IMR-90 (cell line): ENCODE measurements around the gene HYCC1. TPM values are rescaled to one million over a fixed set of nuclear protein-coding genes. Genes with fewer than 3 reads are reported as not detected.

Experiments used
- ATAC-seq: fragments of 200-7000 bp; cut with Tn5 transposase; 2 replicates; pipeline ENCODE4 v1.9.1; 2020; ENCODE audit warnings: low read depth, mild to moderate bottlenecking, moderate library complexity
- BruUV-seq: library from RNA; stranded (reverse); fragments of 400-500 nt; replicated peaks from 2 replicates; lab custom pipeline; 2021; lab: Mats Ljungman, UMichigan
- CTCF ChIA-PET: fragments of 300-600 bp; formaldehyde crosslinking; extraction: SDS; loops from one replicate; lab custom pipeline; 2021; ENCODE audit warnings: antibody characterized with exemption; lab: Yijun Ruan, JAX
- POLR2A ChIA-PET: fragments of 300-600 bp; sonication (Branson Sonifier 250); formaldehyde crosslinking; loops from one replicate; lab custom pipeline; 2022; ENCODE audit warnings: antibody characterized with exemption; ENCODE audit not compliant: unreplicated experiment; lab: Charles Lee
- DNase-seq: peaks from one replicate; pipeline ENCODE4 v3.0.0; 2013
- H2AFZ ChIP-seq: replicated peaks from 2 replicates; pipeline ENCODE3; 2013; ENCODE audit warnings: low read length, mild to moderate bottlenecking; ENCODE audit not compliant: poor library complexity
- H2AK5ac ChIP-seq: 2 replicates; pipeline ENCODE4 v1.6.1; 2013; ENCODE audit warnings: low read depth, low read length, inconsistent platforms
- H2AK9ac ChIP-seq: replicated peaks from 2 replicates; pipeline ENCODE3; 2013; ENCODE audit warnings: mild to moderate bottlenecking, low read depth, low read length, moderate library complexity; ENCODE audit not compliant: poor library complexity
- H2BK120ac ChIP-seq: 2 replicates; pipeline ENCODE4 v1.6.1; 2013; ENCODE audit warnings: low read depth, low read length, inconsistent platforms
- H2BK15ac ChIP-seq: 3 replicates; pipeline ENCODE4 v1.6.1; 2013; ENCODE audit warnings: low read depth, low read length, inconsistent platforms
- H2BK20ac ChIP-seq: 2 replicates; pipeline ENCODE4 v1.6.1; 2013; ENCODE audit warnings: low read depth, mild to moderate bottlenecking, inconsistent platforms, low read length, moderate library complexity
- H2BK5ac ChIP-seq: 2 replicates; pipeline ENCODE4 v1.6.1; 2013; ENCODE audit warnings: mild to moderate bottlenecking, low read depth, low read length, inconsistent platforms; ENCODE audit not compliant: poor library complexity, severe bottlenecking
- H3K14ac ChIP-seq: replicated peaks from 2 replicates; pipeline ENCODE4 v1.6.1; 2013; ENCODE audit warnings: low read depth, low read length, inconsistent platforms
- H3K18ac ChIP-seq: 2 replicates; pipeline ENCODE4 v1.6.1; 2013; ENCODE audit warnings: low read depth, low read length, control low read depth
- H3K23ac ChIP-seq: 2 replicates; pipeline ENCODE4 v1.6.1; 2013; ENCODE audit warnings: low read depth, low read length, inconsistent platforms
- H3K27ac ChIP-seq: 2 replicates; pipeline ENCODE4 v1.5.1; 2013; ENCODE audit warnings: mild to moderate bottlenecking, control low read depth, low read length; ENCODE audit not compliant: insufficient read depth
- H3K27me3 ChIP-seq: 2 replicates; pipeline ENCODE4 v1.6.1; 2013; ENCODE audit warnings: low read length; ENCODE audit not compliant: control insufficient read depth, insufficient read depth
- H3K36me3 ChIP-seq: 2 replicates; pipeline ENCODE4 v1.6.1; 2013; ENCODE audit warnings: low read length, mixed read lengths; ENCODE audit not compliant: control insufficient read depth, insufficient read depth
- H3K4ac ChIP-seq: 2 replicates; pipeline ENCODE4 v1.6.1; 2013; ENCODE audit warnings: low read depth, low read length, inconsistent platforms
- H3K4me1 ChIP-seq: 2 replicates; pipeline ENCODE4 v1.6.1; 2013; ENCODE audit warnings: low read length, mixed read lengths; ENCODE audit not compliant: control insufficient read depth, insufficient read depth
- H3K4me2 ChIP-seq: 2 replicates; pipeline ENCODE4 v1.6.1; 2013; ENCODE audit warnings: low read depth, mild to moderate bottlenecking, control low read depth, low read length, moderate library complexity
- H3K4me3 ChIP-seq: 2 replicates; pipeline ENCODE4 v1.5.1; 2013; ENCODE audit warnings: low read depth, mild to moderate bottlenecking, control low read depth, low read length, moderate library complexity; ENCODE audit not compliant: insufficient read depth
- H3K56ac ChIP-seq: 2 replicates; pipeline ENCODE4 v1.6.1; 2013; ENCODE audit warnings: low read length, inconsistent platforms; ENCODE audit not compliant: insufficient read depth; ENCODE audit errors: extremely low read depth
- H3K79me1 ChIP-seq, 2 experiments: 2 replicates each; pipeline ENCODE4 v1.6.1; 2013; ENCODE audit warnings: low read length in 2 of 2, inconsistent platforms in 1 of 2, low read depth in 1 of 2
- H3K9ac ChIP-seq: 2 replicates; pipeline ENCODE4 v1.6.1; 2013; ENCODE audit warnings: low read depth, low read length, control low read depth
- H3K9me1 ChIP-seq: 2 replicates; pipeline ENCODE4 v1.6.1; 2013; ENCODE audit warnings: low read length, inconsistent platforms; ENCODE audit not compliant: insufficient read depth
- H3K9me3 ChIP-seq: 2 replicates; pipeline ENCODE4 v1.6.1; 2013; ENCODE audit warnings: low read length; ENCODE audit not compliant: control insufficient read depth, insufficient read depth
- H4K20me1 ChIP-seq: 2 replicates; pipeline ENCODE4 v1.6.1; 2013; ENCODE audit warnings: low read length, inconsistent platforms; ENCODE audit not compliant: insufficient read depth
- H4K5ac ChIP-seq: 2 replicates; pipeline ENCODE4 v1.6.1; 2013; ENCODE audit warnings: mild to moderate bottlenecking, low read depth, low read length, control low read depth
- H4K8ac ChIP-seq, 2 experiments: 2 replicates each; pipeline ENCODE4 v1.6.1; 2013; ENCODE audit warnings: low read depth in 2 of 2, low read length in 2 of 2, control low read depth in 1 of 2, inconsistent platforms in 1 of 2
- H4K91ac ChIP-seq: 2 replicates; pipeline ENCODE4 v1.6.1; 2013; ENCODE audit warnings: low read depth, low read length, inconsistent platforms; ENCODE audit not compliant: insufficient read depth
- CEBPB ChIP-seq: IDR thresholded peaks from 2 replicates; pipeline ENCODE4 v1.6.1; 2012; ENCODE audit warnings: low read depth, low read length, improper control_type of control experiment
- CHD1 ChIP-seq: IDR thresholded peaks from 2 replicates; pipeline ENCODE4 v1.6.1; 2012; ENCODE audit warnings: low read depth, low read length, improper control_type of control experiment
- FOS ChIP-seq: fragments of 150-350 bp; IDR thresholded peaks from 2 replicates; pipeline ENCODE4 v1.6.1; 2016; ENCODE audit warnings: low read depth, low read length
- MAFK ChIP-seq: IDR thresholded peaks from 2 replicates; pipeline ENCODE4 v1.6.1; 2012; ENCODE audit warnings: low read depth, low read length, improper control_type of control experiment
- RAD21 ChIP-seq: IDR thresholded peaks from 2 replicates; pipeline ENCODE4 v1.6.1; 2012; ENCODE audit warnings: low read length, improper control_type of control experiment
- RFX5 ChIP-seq: IDR thresholded peaks from 2 replicates; pipeline ENCODE4 v1.8.0; 2012; ENCODE audit warnings: low read depth, mild to moderate bottlenecking, low read length, moderate library complexity
- WGBS, 2 experiments: methylation state at CpG; one replicate each; pipeline versions ENCODE4 v1.1.5 to v1.1.7; 2013; ENCODE audit warnings: missing lambda C conversion rate in 2 of 2; ENCODE audit not compliant: insufficient read length in 1 of 2; ENCODE audit errors: extremely low coverage in 2 of 2; 5-methylcytosine and 5-hydroxymethylcytosine counted together
- dilution Hi-C: fragments of 300-500 bp; cut with HindIII; formaldehyde crosslinking; loops from one replicate; pipeline ENCODE4 v1.14.3; 2018; ENCODE audit warnings: low sequenced_read_pairs; ENCODE audit not compliant: unreplicated experiment
- in situ Hi-C: fragments of 300-500 bp; cut with MboI; formaldehyde crosslinking; loops from 3 replicates; pipeline ENCODE4 v1.14.3; 2019; ENCODE audit warnings: low sequenced_read_pairs, inconsistent platforms, mixed read lengths
- intact Hi-C: fragments of 100-400 bp; cut with micrococcal nuclease; formaldehyde crosslinking; loops from 2 replicates; pipeline ENCODE4 v1.10.0; 2022
- polyA plus RNA-seq, 3 experiments: library from polyadenylated mRNA; depleted of rRNA; stranded (reverse); fragments of >200 nt; gene quantifications; 2 replicates each; pipeline ENCODE4 v1.2.3, GENCODE V29; 2012; ENCODE audit warnings: low replicate concordance in 1 of 3
- total RNA-seq: library from RNA; depleted of rRNA; stranded (reverse); fragments of >200 nt; gene quantifications from 2 replicates; pipeline ENCODE4 v1.2.3, GENCODE V29; 2012
- TF ChIP-seq, protein P1 (sequence below): fragments of 150-350 bp; IDR thresholded peaks from 2 replicates; pipeline ENCODE4 v1.6.1; 2017; ENCODE audit warnings: mild to moderate bottlenecking, antibody characterized with exemption, low read length, low read depth
- TF ChIP-seq, protein P2 (sequence below): conservative IDR thresholded peaks from 2 replicates; pipeline ENCODE4 v1.5.1; 2012; ENCODE audit warnings: mild to moderate bottlenecking, low read depth, low read length, improper control_type of control experiment

HYCC1 gene
- total and polyA plus RNA-seq, 2 of the 4 experiments (the other 2 are of a cell fraction) = 44.1 to 78.3 TPM

DNA sequence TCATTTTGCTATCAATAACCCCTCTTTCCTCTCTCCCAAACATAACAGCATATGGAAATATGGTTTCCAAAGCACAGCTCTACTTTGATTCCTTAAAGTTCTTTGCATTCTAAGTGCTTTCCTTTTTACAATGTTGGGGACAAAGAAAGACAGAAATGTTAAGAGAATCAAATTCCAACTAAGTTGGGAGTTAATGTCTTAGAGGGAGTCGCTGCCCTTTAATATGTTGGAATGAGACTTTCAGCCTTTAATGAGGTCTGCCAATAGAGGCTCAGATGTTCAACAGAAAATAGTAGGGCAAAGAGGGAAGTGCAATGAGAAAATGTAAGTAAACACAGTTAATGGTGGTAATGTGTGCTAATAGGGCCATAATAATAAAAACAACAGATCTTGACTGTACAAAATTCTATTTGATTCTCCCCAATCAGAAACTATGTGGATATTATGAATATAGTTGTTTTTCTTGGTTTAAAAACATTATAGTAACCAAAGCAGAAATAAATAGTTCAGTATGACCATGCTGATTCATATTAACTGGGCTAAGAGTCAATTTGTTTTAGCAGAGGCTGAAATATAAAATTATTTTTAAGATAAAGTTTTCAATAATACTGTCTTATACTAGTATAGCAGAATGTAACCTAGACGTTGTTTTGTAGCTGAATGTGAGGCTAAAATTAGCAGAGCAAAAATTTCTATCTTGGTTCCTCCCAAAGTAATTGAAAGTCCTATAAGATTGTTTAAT, 10.3 kb downstream of the HYCC1 start (continued):
- no peak for TF ChIP-seq MAFK

DNA sequence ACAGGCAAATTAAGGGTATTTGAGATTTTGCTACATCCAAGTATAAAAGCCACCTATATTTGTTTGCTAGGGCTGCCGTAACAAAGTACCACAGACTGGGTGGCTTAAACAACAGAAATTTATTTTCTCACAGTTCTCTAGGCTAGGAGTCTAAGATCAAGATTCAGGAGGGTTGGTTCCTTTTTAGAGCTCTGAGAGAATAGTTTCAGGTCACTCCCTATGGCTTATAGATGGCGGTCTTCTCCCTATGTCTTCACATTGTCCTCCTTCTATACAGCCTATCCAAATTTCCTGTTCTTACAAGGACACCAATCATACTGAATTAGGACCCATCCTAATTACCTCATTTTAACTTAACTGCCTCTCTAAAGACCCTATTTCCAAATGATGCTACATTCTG, 11.2 kb downstream of the HYCC1 start:
- H4K91ac ChIP-seq = no peak overlapping the region
- no peak overlapping the region; the same call in 1 of the 2 replicates for H3K4me2 ChIP-seq
- no peak overlapping the region for H3K9ac ChIP-seq
- no peak overlapping the region for H3K56ac ChIP-seq
- no peak overlapping the region for H2AFZ ChIP-seq
- no peak for TF ChIP-seq FOS
- TF ChIP-seq RFX5 = no peak
- TF ChIP-seq, protein P1, sequence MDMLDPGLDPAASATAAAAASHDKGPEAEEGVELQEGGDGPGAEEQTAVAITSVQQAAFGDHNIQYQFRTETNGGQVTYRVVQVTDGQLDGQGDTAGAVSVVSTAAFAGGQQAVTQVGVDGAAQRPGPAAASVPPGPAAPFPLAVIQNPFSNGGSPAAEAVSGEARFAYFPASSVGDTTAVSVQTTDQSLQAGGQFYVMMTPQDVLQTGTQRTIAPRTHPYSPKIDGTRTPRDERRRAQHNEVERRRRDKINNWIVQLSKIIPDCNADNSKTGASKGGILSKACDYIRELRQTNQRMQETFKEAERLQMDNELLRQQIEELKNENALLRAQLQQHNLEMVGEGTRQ = no peak
- TF ChIP-seq CEBPB = no peak
- TF ChIP-seq CHD1 = no peak
- TF ChIP-seq, protein P2, sequence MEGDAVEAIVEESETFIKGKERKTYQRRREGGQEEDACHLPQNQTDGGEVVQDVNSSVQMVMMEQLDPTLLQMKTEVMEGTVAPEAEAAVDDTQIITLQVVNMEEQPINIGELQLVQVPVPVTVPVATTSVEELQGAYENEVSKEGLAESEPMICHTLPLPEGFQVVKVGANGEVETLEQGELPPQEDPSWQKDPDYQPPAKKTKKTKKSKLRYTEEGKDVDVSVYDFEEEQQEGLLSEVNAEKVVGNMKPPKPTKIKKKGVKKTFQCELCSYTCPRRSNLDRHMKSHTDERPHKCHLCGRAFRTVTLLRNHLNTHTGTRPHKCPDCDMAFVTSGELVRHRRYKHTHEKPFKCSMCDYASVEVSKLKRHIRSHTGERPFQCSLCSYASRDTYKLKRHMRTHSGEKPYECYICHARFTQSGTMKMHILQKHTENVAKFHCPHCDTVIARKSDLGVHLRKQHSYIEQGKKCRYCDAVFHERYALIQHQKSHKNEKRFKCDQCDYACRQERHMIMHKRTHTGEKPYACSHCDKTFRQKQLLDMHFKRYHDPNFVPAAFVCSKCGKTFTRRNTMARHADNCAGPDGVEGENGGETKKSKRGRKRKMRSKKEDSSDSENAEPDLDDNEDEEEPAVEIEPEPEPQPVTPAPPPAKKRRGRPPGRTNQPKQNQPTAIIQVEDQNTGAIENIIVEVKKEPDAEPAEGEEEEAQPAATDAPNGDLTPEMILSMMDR = no peak
- TF ChIP-seq RAD21 = no peak
- no peak overlapping the region for H3K27ac ChIP-seq
- no peaks in the 10 kb centered on the region for H3K9me3 ChIP-seq
- DNase-seq (no peak), ATAC-seq (no peak)
- H3K27me3 ChIP-seq = no peaks in the 10 kb centered on the region
- H3K4me1 ChIP-seq = peaks cover 16% of the 10 kb centered on the region
- H4K20me1 ChIP-seq = peaks cover 32% of the 10 kb centered on the region
- no peak overlapping the region for H4K8ac ChIP-seq
- peak overlapping the region; percentile 44; the same call in 1 of the 2 replicates for H3K14ac ChIP-seq
- dilution Hi-C loops (no loop called here), intact Hi-C loops (no loop called here), in situ Hi-C loops (no loop called here)
- no peak overlapping the region for H2AK5ac ChIP-seq
- peak overlapping the region; percentile 68; the same call in 1 of the 2 replicates for H3K23ac ChIP-seq
- no peaks in the 10 kb centered on the region for H3K36me3 ChIP-seq
- no peak overlapping the region for H3K4me3 ChIP-seq
- POLR2A ChIA-PET = interaction anchor here (0.5 kb wide), 1 partner anchor 321 kb away, joined by 3 read pairs; no protein-coding TSS in a partner anchor
- peaks cover 8% of the 10 kb centered on the region for H3K9me1 ChIP-seq
- H4K5ac ChIP-seq = no peak overlapping the region
- H3K79me1 ChIP-seq = peaks cover 13 to 61% of the 10 kb centered on the region in 2 experiments; a peak in 3 of 4 replicates
- no peak overlapping the region for H3K4ac ChIP-seq
- no CpG with 5 or more reads among the region's 2 CpGs for WGBS, 2 experiments
- no peak overlapping the region for H2BK120ac ChIP-seq
- BruUV-seq = no TSS peak
- H2BK15ac ChIP-seq = no peak overlapping the region
- peak overlapping the region; percentile 53 for H2BK5ac ChIP-seq
- CTCF ChIA-PET = no interaction called here
- H3K18ac ChIP-seq = no peak overlapping the region
- H2BK20ac ChIP-seq = no peak overlapping the region
- no peak overlapping the region for H2AK9ac ChIP-seq
